Kidney (tissue), 14 donors: Measurements from ENCODE around the gene EFCAB6. TPM values are rescaled to one million over a fixed set of nuclear protein-coding genes. Genes with fewer than 3 reads are reported as not detected.

Experiments
- DNase-seq, 5 donors: peaks; one replicate each; pipeline ENCODE4 v3.0.0-alpha.2; 2013 to 2020
- FAIRE-seq: peaks from 2 replicates; lab custom pipeline; 2012; peaks lifted over from hg19 to GRCh38; lab: Jason Lieb, UNC
- H3K27ac ChIP-seq, 2 donors: one replicate each; pipeline ENCODE4 v1.7.0; 2013; ENCODE audit warnings: low read depth in 2 of 2, low read length in 2 of 2, inconsistent platforms in 1 of 2
- H3K27me3 ChIP-seq: one replicate; pipeline ENCODE4 v1.7.1; 2013; ENCODE audit warnings: low read length, inconsistent platforms; ENCODE audit not compliant: control insufficient read depth, insufficient read depth
- H3K36me3 ChIP-seq, 3 donors: one replicate each; pipeline versions ENCODE4 v1.7.0 to v1.7.1; 2013; ENCODE audit warnings: low read length in 3 of 3, control low read depth in 1 of 3, inconsistent platforms in 1 of 3; ENCODE audit not compliant: insufficient read depth in 3 of 3, control insufficient read depth in 2 of 3
- H3K4me1 ChIP-seq, 3 donors: one replicate each; pipeline versions ENCODE4 v1.7.0 to v1.7.1; 2013; ENCODE audit warnings: low read length in 3 of 3, inconsistent platforms in 1 of 3, low read depth in 1 of 3; ENCODE audit not compliant: control insufficient read depth in 2 of 3, insufficient read depth in 2 of 3
- H3K4me3 ChIP-seq, 3 donors: one replicate each; pipeline versions ENCODE4 v1.7.0 to v1.8.1; 2013; ENCODE audit warnings: low read length in 3 of 3, control low read depth in 1 of 3, inconsistent platforms in 1 of 3
- H3K9ac ChIP-seq, 3 donors: one replicate each; pipeline versions ENCODE4 v1.7.0 to v1.7.1; 2013; ENCODE audit warnings: low read length in 3 of 3, control low read depth in 1 of 3, inconsistent platforms in 1 of 3
- H3K9me3 ChIP-seq, 3 donors: one replicate each; pipeline versions ENCODE4 v1.7.0 to v1.7.1; 2013; ENCODE audit warnings: low read length in 3 of 3, control low read depth in 1 of 3, inconsistent platforms in 1 of 3; ENCODE audit not compliant: control insufficient read depth in 2 of 3, insufficient read depth in 1 of 3
- CTCF ChIP-seq: IDR thresholded peaks from 3 replicates; pipeline ENCODE4 v1.5.1; 2012; ENCODE audit warnings: mild to moderate bottlenecking, moderate library complexity, borderline replicate concordance; ENCODE audit not compliant: insufficient read depth; ENCODE audit errors: extremely low read depth
- intact Hi-C: fragments of 100-400 bp; cut with DNase I; formaldehyde crosslinking; loops from one replicate; pipeline ENCODE4 v1.11.1; 2022
- polyA plus RNA-seq: library from polyadenylated mRNA; stranded (reverse); fragments of 350-450 nt; fragmentation: Illumina TruSeq; extraction: RNeasy Lipid Tissue Mini Kit (QIAGEN cat#74804); gene quantifications from one replicate; pipeline ENCODE4 v1.2.3, GENCODE V29; 2014; ENCODE audit warnings: low read depth, low replicate concordance; ENCODE audit not compliant: insufficient read depth
- total RNA-seq: library from RNA; stranded (reverse); fragmentation: NEBNext Ultra II Directional; extraction: Animal tissue kit (Norgen Biotek cat#: 25700); gene quantifications from one replicate; pipeline ENCODE4 v1.2.1, GENCODE V29; 2021
- donor health status: control.
- donor health status: control.
- donor health status: control.
- donor health status: control.
- donor health status: control.
- donor health status: DM: yes; HTN: yes; CAD: no.
- donor health status: Normal renal cell carcinoma (clear cell type).

EFCAB6 gene
- total and polyA plus RNA-seq, 2 donors from 2014 or later, result 1.5 to 11.8 TPM

- no peak overlapping the region for H3K9ac ChIP-seq
- FAIRE-seq (no peak), DNase-seq (peak in 2 of 5 donors; percentile 26 to 38)
- no peaks in the 10 kb centered on the region for H3K27me3 ChIP-seq
- H3K36me3 ChIP-seq, result no peaks in the 10 kb centered on the region
- no peaks in the 10 kb centered on the region for H3K9me3 ChIP-seq
- no peak for TF ChIP-seq CTCF
- H3K4me1 ChIP-seq, result peaks cover 0 to 5% (median 2%) of the 10 kb centered on the region in 3 donors
- intact Hi-C loops, result no loop called here
- H3K27ac ChIP-seq, result no peak overlapping the region
- no peak overlapping the region for H3K4me3 ChIP-seq
Measured at GRCh38 chr22:43830931-43831560, 18.9 kb upstream of the EFCAB6 start.

GRCh38 chr22:43829904-43830851 lies 18.1 kb upstream of the EFCAB6 start:
- peaks cover 0 to 5% (median 4%) of the 10 kb centered on the region in 3 donors for H3K4me1 ChIP-seq
- H3K9ac ChIP-seq, result no peak overlapping the region
- no peak overlapping the region for H3K4me3 ChIP-seq
- H3K27me3 ChIP-seq, result no peaks in the 10 kb centered on the region
- no peaks in the 10 kb centered on the region for H3K36me3 ChIP-seq
- intact Hi-C loops, result no loop called here
- TF ChIP-seq CTCF, result no peak
- DNase-seq, result peak in 2 of 5 donors; percentile 46 to 55
- no peak for FAIRE-seq
- no peak overlapping the region for H3K27ac ChIP-seq
- H3K9me3 ChIP-seq, result no peaks in the 10 kb centered on the region

- FAIRE-seq (no peak), DNase-seq (peak; percentile 66 to 81 (median 75))
- Histone ChIP-seq H3K27me3 (no peaks in the 10 kb centered on the region), H3K36me3 (no peaks in the 10 kb centered on the region), H3K27ac (no peak overlapping the region), H3K4me3 (no peak overlapping the region), H3K9ac (no peak overlapping the region), H3K9me3 (no peaks in the 10 kb centered on the region), H3K4me1 (peaks cover 0 to 8% (median 7%) of the 10 kb centered on the region in 3 donors)
- TF ChIP-seq CTCF, result no peak
- intact Hi-C loops, result no loop called here
Measured at GRCh38 chr22:43828998-43829782, 17.1 kb upstream of the EFCAB6 start.
